Parathyroid adenoma (tissue), 2 donors: ENCODE measurements around the gene OGG1.

Source experiments
- H2AFZ ChIP-seq: fragments of 300-600 bp; sonication (generic); one replicate; pipeline ENCODE4 v1.7.0; 2017; ENCODE audit warnings: antibody characterized with exemption, mild to moderate bottlenecking
- H3K27ac ChIP-seq: fragments of 300-600 bp; sonication (generic); one replicate; pipeline ENCODE4 v1.7.0; 2017
- H3K27me3 ChIP-seq: fragments of 300-600 bp; sonication (generic); one replicate; pipeline ENCODE4 v1.7.0; 2017; ENCODE audit warnings: low read length; ENCODE audit not compliant: control insufficient read depth, insufficient read depth
- H3K36me3 ChIP-seq: fragments of 300-600 bp; sonication (generic); one replicate; pipeline ENCODE4 v1.7.0; 2017; ENCODE audit warnings: low read length; ENCODE audit not compliant: control insufficient read depth, insufficient read depth
- H3K4me1 ChIP-seq: fragments of 300-600 bp; sonication (generic); one replicate; pipeline ENCODE4 v1.7.0; 2017; ENCODE audit warnings: control low read depth
- H3K4me2 ChIP-seq: fragments of 300-600 bp; sonication (generic); one replicate; pipeline ENCODE4 v1.7.0; 2017; ENCODE audit warnings: low read length
- H3K4me3 ChIP-seq: fragments of 300-600 bp; sonication (generic); one replicate; pipeline ENCODE4 v1.7.0; 2017; ENCODE audit warnings: low read depth, low read length
- H3K79me2 ChIP-seq: fragments of 300-600 bp; sonication (generic); one replicate; pipeline ENCODE4 v1.7.0; 2017; ENCODE audit warnings: control low read depth
- H3K9ac ChIP-seq: fragments of 300-600 bp; sonication (generic); one replicate; pipeline ENCODE4 v1.7.0; 2017; ENCODE audit warnings: mild to moderate bottlenecking
- H3K9me3 ChIP-seq: fragments of 300-600 bp; sonication (generic); one replicate; pipeline ENCODE4 v1.7.0; 2017; ENCODE audit warnings: low read length; ENCODE audit not compliant: control insufficient read depth
- CTCF ChIP-seq: fragments of 300-600 bp; sonication (generic); IDR thresholded peaks from one replicate; pipeline ENCODE4 v1.7.0; 2017; ENCODE audit warnings: antibody characterized with exemption, mild to moderate bottlenecking
- donor health status: primary hyperparathyroidism.

The OGG1 gene

GRCh38 chr3:9716801-9717555, 32.8 kb upstream of the OGG1 start:
- H3K27ac ChIP-seq, result no peak overlapping the region
- H3K36me3 ChIP-seq, result no peaks in the 10 kb centered on the region
- H3K4me1 ChIP-seq, result no peaks in the 10 kb centered on the region
- no peaks in the 10 kb centered on the region for H3K27me3 ChIP-seq
- H2AFZ ChIP-seq, result no peak overlapping the region
- H3K4me2 ChIP-seq, result no peak overlapping the region
- H3K79me2 ChIP-seq, result no peaks in the 10 kb centered on the region
- H3K4me3 ChIP-seq, result no peak overlapping the region
- H3K9me3 ChIP-seq, result no peaks in the 10 kb centered on the region
- TF ChIP-seq CTCF, result no peak
- H3K9ac ChIP-seq, result no peak overlapping the region

DNA sequence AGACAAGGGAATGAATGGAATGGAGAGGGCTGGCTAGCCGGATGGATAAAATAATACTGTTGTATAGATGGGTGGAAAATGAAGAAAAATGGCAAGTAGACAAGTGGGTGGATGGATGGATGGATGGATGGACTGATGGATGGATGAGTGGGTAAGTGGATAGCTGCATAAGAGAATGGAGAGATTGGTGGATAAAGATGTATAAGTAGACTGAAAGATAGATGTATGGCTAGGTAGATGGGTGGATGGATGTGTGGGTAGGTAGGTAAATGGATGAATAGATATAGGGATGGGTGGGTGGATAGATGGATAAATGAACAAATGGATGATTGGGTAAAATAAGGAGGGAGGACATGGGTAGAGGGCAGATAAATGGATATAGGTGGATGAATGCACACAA, 32.2 kb upstream of the OGG1 start:
- Histone ChIP-seq H2AFZ (no peak overlapping the region), H3K79me2 (no peaks in the 10 kb centered on the region), H3K4me3 (no peak overlapping the region), H3K27ac (no peak overlapping the region), H3K4me1 (no peaks in the 10 kb centered on the region), H3K27me3 (no peaks in the 10 kb centered on the region), H3K9ac (no peak overlapping the region), H3K9me3 (no peaks in the 10 kb centered on the region), H3K36me3 (no peaks in the 10 kb centered on the region), H3K4me2 (no peak overlapping the region)
- TF ChIP-seq CTCF, result no peak

DNA sequence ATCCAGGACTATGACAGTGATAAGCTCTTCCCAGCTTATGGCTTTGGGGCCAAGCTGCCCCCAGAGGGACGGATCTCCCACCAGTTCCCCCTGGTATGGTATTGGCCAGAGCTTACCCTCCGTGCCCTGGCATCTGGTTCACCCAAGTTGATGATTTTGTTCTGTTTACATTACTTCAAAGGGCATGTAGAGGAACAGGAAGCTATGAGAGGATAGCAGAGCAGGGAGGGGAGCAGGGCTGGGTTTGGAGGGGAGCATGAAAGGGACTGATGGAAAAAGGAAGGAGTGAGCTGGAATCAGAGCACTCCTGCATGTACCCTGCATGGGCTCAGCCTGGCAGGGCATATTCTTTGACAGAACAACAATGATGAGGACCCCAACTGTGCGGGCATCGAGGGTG, 31.6 kb upstream of the OGG1 start:
- Histone ChIP-seq H3K27me3 (no peaks in the 10 kb centered on the region), H3K79me2 (no peaks in the 10 kb centered on the region), H3K4me2 (no peak overlapping the region), H3K36me3 (no peaks in the 10 kb centered on the region), H3K9ac (no peak overlapping the region), H3K27ac (no peak overlapping the region), H3K9me3 (no peaks in the 10 kb centered on the region), H3K4me1 (no peaks in the 10 kb centered on the region), H3K4me3 (no peak overlapping the region), H2AFZ (no peak overlapping the region)
- TF ChIP-seq CTCF, result no peak

DNA sequence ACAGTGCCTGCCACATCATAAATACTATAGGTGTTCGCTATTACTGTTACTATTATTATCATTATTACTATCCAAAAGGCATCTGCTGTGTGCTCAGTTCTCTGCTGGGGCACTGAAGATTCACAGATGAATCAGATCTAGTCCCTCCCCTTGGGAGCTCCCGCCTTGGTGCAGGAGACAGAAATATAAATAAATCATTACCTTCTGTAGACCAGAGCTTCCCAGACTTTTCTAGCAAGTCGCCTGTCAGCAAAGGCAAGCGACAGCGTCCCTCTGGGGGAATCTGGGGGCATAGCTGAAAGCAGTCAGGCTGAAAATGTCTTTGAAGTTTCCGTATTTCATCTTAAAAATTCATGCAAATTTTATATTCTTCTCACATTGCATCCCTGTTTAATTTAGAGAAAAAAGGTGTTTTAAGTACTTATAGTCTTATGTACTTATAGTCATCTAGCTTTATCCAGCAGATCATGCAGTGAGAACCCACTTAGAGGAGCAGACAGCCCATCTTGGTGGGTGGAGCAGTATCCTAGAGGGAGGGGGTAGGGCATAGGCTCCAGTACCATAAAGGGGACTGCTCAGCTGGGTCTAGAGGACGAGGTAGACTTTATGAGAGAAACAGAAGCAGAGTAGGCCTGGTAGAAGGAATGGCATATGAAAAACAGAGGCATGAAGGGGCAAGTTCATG, 28.6 kb upstream of the OGG1 start:
- H3K4me2 ChIP-seq, result no peak overlapping the region
- no peaks in the 10 kb centered on the region for H3K27me3 ChIP-seq
- H2AFZ ChIP-seq, result no peak overlapping the region
- H3K79me2 ChIP-seq, result no peaks in the 10 kb centered on the region
- no peak overlapping the region for H3K9ac ChIP-seq
- no peak for TF ChIP-seq CTCF
- H3K4me3 ChIP-seq, result no peak overlapping the region
- no peaks in the 10 kb centered on the region for H3K36me3 ChIP-seq
- no peaks in the 10 kb centered on the region for H3K9me3 ChIP-seq
- no peaks in the 10 kb centered on the region for H3K4me1 ChIP-seq
- no peak overlapping the region for H3K27ac ChIP-seq

DNA sequence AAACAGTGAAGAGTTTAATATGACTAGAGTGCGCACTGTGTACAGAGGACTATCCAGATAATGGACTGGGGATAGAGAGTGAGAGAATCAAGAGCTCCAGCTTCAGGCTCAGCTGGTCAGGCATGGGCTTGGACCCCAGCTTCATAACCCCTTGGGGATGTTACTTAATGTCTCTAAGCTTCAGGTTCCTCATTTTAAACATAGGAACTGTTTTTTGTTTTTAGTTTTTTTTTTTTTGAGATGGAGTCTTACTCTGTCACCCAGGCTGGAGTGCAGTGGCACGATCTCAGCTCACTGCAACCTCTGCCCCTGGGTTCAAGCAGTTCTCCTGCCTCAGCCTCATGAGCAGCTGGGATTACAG, 28.1 kb upstream of the OGG1 start:
- H3K36me3 ChIP-seq, result no peaks in the 10 kb centered on the region
- H3K79me2 ChIP-seq, result no peaks in the 10 kb centered on the region
- no peaks in the 10 kb centered on the region for H3K4me1 ChIP-seq
- H3K27ac ChIP-seq, result no peak overlapping the region
- H3K9ac ChIP-seq, result no peak overlapping the region
- no peaks in the 10 kb centered on the region for H3K27me3 ChIP-seq
- H3K4me2 ChIP-seq, result no peak overlapping the region
- no peak for TF ChIP-seq CTCF
- no peaks in the 10 kb centered on the region for H3K9me3 ChIP-seq
- no peak overlapping the region for H2AFZ ChIP-seq
- H3K4me3 ChIP-seq, result no peak overlapping the region
